Stimulated activated CD4-positive, alpha-beta T cell treated with anti-CD3 and anti-CD28 coated beads, TNF-alpha, amount 100 ng/mL, for 48 hours (primary cell): ENCODE data around the gene ZBTB8B.
A peak's percentile ranks its signal among the peaks of the same experiment; 100 is the strongest.
"Not testable (repeated sequence)": the region's sequence is repeated elsewhere in the genome, so short reads cannot be mapped to it uniquely, and the experiment has no call there.

Source experiments
- DNase-seq, 3 donors: peaks; one replicate each; pipeline ENCODE4 v3.0.0-alpha.2; 2020; ENCODE audit warnings: low read depth in 3 of 3

The ZBTB8B gene

DNA sequence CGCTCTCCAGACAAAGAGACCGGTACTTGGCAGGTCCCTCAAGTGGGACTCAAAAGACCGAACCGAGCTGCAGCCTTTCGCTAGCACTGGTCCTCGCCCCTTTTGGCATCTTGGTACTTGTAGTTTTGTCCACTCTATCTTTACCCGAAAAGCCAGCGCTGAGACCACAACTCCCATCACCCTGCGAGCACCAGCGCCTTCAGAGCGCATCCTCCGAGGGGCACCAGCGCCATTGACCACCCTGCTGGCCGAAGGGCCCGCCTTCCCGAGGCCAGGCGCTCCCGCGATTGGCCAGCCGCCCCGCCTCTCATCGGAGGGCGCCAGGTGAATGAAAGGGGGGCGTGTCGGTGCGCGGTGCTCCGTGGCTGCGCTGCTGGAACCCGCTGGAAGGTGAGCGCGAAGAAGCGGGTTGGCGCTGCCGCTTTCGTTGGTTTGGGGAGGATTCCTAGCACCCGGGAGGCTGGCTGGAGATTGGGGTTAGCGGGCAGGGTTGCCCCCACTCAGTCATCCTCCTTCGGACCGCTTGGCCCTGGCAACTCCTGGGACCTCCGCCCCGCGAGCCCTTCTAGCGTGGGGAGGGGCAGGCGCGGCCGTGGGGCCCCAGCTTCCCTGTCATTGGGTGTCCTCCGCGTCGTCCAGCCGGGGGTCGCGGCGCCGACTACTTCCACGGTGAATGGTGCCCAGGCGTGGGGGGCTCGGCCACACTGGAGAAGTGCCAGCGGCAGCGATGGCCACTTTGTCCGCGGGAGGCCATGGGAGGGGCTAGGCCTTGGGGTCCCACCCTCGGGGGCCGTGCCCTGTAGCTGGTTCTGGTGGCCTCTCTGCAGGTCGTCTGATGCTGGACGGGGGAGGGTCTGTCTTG is at the start of gene ZBTB8B:
Gene ZBTB8B, plus strand, starts transcription at position 357 of the 862 bp plus-strand sequence. CDS start 5,553 bp downstream, outside the sequence.
- peak in 2 of 3 donors; percentile 4 to 36 for DNase-seq

DNA sequence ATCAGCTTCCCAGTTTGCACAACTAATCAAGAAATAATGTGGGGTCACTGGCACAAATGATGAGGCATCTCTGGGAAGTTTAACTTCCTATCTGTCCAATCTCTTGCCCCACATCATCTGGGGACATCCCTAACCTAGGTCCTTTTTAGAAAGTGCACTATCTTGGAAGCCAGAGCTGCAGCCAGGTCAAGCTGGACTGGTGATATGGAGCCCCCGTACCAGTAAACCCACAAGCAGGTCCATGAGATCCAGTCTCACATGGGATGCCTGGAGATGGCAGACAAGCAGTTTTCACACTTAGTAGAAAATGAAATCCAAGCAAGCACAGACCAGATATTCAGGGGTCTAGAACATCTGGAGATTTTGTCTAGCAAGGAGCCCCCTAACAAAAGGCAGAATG is 43.1 kb upstream of the ZBTB8B start:
- no peak for DNase-seq

- no peak for DNase-seq
These were observed 38.2 kb upstream of the ZBTB8B start for GRCh38 chr1:32426489-32427255.

DNA sequence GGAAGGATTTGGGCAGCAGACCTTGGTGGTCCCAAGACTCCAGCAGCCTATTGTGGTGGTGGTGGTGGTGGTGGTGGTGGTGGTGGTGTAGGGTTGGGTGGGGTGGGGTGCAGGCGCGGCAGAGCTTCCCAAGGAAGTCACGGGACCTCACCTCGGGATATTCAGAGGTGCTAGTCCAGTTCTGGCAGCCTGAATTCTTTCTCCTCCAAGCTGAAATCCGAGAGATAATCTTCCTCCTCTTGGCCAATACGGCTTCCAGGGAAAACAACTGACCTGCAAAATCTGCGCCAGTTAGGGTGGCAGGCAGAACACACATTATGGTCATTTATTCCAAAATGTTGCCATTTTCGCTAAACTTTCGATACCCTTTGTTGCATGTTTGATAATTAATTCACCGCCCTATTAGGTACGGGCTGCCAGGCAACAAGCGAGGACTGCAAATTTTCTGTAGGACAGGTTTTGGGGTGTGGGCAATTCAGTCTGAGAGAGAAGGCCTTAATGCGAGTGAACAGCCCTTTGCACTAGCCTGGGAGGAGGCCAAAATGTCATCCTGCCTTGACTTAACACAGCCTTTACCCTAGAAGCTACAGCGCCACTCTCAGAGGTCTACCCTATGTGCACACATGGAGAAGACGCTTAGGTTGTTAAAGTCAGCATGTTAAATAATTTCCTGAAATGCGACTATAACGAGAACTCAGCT is 37.5 kb upstream of the ZBTB8B start:
- DNase-seq = no peak

- no peak for DNase-seq
These were observed 33.0 kb upstream of the ZBTB8B start for GRCh38 chr1:32431736-32432400.

- no peak for DNase-seq
These were observed 26.7 kb upstream of the ZBTB8B start for GRCh38 chr1:32438136-32438535.

DNA sequence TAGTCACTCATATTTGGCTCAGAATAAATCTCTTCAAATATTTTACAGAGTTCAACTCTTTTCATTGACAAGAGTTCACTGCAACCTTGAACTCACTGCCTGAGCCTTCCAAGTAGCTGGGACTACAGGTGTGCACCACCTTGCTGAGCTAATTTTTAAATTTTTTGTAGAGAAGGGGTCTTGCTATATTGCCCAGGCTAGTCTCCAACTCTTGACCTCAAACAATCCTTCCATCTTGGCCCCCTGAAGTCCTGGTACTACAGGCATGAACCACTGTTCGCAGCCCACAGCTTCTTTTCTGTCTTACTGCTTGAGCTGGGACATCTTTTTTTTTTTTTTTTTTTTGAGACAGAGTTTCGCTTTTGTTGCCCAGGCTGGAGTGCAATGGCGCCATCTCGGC is 26.1 kb upstream of the ZBTB8B start:
- DNase-seq = not testable (repeated sequence)

DNA sequence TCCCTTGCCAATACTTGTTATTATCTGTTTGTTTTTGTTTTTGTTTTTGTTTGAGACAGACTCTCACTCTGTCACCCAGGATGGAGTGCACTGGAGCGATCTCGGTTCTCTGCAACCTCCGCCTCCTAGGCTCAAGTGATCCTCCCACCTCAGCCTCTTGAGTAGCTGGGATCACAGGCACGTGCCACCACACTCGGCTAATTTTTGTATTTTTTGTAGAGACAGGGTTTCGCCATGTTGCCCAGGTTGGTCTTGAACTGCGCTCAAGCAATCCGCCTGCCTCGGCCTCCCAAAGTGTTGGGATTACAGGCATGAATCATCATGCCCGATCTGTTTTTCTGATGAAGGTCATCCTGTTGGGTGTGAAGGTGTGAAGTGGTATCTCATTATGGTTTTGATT is 23.4 kb upstream of the ZBTB8B start:
- not testable (repeated sequence) for DNase-seq

DNA sequence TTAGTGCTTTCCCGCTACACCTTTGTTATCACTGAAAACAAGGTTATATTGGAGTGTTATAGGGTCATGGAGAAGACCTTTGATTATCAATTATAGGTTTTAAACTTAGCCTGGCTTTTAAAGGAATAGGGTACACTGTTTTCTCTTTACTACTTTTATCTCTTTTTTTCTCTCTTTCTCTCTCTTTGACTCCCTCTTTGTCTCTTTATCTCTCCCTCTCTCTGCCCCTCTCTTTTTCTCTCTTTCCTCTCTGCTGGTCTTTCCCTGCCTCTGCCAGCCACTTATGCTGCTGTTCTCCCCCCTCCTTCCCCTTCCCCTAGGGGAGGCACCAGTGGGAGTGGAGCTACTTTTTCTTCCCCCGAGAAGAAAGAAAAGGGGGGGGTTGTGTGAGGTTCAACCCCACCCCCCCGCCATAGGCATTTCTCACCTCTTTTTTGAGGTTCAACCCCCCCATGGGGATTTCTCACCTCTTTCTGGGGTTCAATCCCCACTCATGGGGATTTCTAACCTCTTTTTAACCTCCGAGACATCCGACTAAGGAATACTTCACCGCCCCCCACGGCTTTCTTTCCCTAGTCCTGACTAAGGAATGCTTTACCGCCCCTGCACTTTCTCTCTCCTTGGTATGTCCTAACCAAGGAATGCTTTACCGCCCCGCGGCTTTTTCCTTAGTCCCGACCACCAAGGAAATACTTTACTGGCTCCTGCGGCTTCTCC is 17.2 kb upstream of the ZBTB8B start:
- DNase-seq = no peak

- peak; percentile 17 to 20 (median 19) for DNase-seq
These were observed 16.6 kb upstream of the ZBTB8B start for GRCh38 chr1:32448186-32448772.

DNA sequence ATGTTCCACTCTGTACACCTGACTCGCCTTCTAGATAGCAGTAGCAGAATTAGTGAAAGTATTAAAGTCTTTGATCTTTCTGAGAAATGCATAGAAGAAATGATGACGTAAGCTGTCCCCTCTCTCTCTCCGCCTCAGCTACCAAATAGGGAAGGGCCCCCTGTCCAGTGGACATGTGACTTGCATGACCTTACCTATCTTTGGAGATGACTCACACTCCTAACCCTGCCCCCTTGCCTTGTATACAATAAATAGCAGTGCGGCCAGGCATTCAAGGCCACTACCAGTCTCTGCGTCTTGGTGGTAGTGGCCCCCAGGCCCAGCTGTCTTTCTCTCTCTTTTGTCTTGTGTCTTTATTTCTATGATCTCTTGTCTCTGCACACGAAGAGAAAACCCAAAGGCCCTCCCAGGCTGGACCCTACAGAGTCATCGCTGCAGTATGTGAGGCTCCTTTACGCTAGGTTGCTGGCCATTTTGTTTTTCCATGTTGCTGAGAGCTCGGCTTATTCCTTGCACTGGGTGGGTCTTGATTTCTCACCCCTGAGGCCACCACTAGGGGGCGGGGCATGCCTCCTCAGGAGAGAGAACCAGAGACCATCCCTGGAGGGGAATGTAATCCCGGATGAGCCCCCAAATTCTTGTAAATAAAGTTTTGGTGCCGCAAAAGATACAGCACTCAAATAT is 16.0 kb upstream of the ZBTB8B start:
- DNase-seq = no peak

DNA sequence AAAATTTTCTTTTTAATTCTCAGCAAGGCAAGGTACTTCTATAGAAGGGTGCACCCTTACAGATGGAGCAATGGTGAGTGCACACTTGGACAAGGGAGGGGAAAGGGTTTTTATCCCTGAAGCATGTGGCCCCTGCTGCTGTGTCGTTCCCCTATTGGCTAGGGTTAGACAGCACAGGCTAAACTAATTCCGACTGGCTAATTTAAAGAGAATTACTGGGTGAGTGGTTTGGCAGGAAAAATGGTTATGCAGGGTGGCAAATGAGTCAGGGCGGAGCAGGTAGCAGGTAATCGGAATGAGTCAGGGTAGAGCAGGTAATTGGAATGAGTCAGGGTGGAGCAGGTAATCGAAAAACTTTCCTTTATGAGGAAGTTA is 15.4 kb upstream of the ZBTB8B start:
- not testable (repeated sequence) for DNase-seq

GRCh38 chr1:32454726-32455125 is 10.1 kb upstream of the ZBTB8B start:
- DNase-seq = no peak

DNA sequence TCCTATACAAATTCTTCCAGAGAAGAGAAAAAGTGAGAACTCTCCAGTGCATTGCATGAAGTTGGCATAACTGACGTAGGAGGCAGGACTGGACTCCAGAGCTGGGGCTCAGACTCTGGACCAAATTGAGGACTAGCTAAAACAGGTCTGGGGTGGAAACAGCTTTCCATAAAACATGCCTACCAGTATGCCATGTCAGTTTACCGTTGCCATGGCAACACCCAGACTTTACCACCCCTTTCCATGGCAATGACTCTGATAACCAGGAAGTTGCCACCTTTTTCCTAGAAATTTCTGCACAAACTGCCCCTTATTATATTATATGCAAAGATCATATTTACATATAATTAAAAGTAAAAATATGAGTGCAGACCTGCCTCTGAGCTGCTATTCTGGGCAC is 8.9 kb upstream of the ZBTB8B start:
- no peak for DNase-seq

DNA sequence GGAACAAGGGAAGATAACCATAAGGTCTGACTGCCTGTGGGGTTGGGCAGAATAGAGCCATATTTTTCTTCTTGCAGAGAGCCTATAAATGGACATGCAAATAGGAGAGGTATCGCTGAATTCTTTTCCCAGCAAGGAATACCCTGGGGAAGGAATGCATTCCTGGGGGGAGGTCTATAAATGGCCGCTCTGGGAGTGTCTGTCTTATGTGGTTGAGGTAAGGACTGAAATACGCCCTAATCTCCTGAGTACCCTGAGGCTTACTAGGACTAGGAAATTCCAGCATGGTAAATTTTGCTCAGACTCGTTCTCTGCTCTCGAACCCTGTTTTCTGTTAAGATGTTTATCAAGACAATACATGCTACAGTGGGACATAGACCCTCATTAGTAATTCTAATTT is 6.1 kb upstream of the ZBTB8B start:
- not testable (repeated sequence) for DNase-seq

- not testable (repeated sequence) for DNase-seq
These were observed 1.9 kb upstream of the ZBTB8B start for GRCh38 chr1:32462977-32463376.

GRCh38 chr1:32464191-32464715 is 619 bp upstream of the ZBTB8B start:
- no peak for DNase-seq

DNA sequence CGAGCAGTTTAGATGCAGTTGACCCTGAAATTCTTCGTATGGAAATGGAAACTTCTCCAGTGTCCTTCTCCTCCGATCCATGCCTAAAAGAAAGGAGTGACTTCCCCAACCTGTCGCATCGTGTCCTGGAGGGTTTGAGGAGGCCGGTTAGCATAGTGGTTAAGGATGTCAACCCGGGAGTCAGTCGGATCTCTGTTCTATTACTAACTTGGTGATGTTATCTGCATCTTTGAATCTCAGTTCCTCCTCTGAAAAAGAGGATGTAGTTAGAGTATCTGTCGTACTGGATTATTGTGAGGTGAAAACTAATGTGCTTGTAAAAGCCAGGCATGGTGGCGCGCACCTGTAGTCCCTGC is 684 bp downstream of the ZBTB8B start:
- no peak for DNase-seq

DNA sequence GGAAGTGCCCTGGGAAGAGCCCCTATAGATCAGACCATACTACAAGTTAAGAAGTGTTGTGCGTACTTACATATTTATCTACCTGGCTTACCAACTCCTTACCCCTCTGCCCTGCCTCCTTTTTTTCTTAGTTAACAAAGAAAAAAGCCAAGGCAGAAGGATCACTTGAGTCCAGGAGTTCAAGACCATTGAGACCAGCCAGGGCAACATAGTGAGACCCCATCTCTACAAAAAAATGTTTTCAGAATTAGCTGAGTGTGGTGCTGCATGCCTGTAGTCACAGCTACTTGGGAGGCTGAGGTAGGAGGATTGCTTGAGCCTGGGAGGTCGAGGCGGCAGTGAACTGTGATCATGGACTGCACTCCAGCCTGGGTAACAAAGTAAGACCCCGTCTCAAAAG is 1.9 kb downstream of the ZBTB8B start:
- DNase-seq = no peak

DNA sequence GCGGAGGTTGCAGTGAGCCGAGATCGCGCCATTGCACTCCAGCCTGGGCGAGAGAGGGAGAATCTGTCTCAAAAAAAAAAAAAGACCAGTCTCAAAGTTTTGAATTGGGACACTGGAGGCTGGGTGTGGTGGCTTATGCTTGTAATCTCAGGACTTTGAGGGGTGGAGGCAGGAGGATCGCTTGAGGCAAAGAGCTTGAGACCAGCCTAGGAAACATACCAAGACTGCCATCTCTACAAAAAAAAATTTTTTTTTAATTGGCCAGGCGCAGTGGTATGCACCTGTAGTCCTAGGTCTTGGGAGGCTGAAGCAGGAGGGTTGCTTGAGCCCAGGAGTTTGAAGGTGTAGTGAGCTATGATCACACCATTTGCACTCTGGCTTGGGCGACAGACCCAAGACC is 3.9 kb downstream of the ZBTB8B start:
- no peak for DNase-seq
